CD4-positive, alpha-beta T cell treated with Interleukin-10 for 1 hour (primary cell): ENCODE results near the gene CYP46A1.

Experiments
- DNase-seq: peaks from one replicate; pipeline ENCODE4 v3.0.0-alpha.2; 2020

CYP46A1 gene

GRCh38 chr14:99731547-99732435, 47.7 kb downstream of the CYP46A1 start:
- DNase-seq = no peak

- no peak for DNase-seq
Observed at GRCh38 chr14:99732436-99733210, 48.5 kb downstream of the CYP46A1 start.

GRCh38 chr14:99733211-99733539, 49.1 kb downstream of the CYP46A1 start:
- DNase-seq = no peak

- no peak for DNase-seq
Observed at GRCh38 chr14:99733540-99734405, 49.7 kb downstream of the CYP46A1 start.

DNA sequence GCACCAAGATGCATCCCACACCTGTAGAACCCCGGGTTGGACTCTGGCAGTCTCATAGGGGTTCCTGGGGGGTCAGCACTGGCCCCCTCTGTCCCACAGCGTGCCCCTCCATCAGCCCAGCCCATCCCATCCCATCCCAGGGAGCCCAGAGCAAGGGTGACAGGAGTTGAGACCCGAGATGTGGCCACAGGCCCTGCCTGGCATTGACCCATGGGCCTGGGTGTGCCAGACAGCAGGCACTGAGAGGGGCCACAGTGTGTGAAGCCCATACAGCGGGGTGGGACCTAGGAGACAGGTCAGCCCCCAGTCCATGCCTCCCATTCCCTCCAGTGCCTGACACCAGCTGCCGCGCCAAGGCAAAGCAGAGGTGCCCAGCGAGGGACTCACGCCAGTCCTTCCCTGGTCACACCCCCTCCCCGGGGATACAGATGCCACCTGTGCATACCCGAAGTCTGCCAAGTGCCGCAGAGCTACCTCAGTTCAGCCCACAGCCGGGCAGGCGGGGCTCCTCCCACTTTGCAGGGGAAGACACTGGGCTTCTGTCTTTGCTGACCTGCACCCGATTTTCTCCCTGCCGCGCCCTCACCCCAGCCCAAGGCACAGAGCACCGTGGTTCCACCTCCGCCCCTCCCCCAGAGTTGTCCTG, 50.4 kb downstream of the CYP46A1 start:
- DNase-seq = no peak

DNA sequence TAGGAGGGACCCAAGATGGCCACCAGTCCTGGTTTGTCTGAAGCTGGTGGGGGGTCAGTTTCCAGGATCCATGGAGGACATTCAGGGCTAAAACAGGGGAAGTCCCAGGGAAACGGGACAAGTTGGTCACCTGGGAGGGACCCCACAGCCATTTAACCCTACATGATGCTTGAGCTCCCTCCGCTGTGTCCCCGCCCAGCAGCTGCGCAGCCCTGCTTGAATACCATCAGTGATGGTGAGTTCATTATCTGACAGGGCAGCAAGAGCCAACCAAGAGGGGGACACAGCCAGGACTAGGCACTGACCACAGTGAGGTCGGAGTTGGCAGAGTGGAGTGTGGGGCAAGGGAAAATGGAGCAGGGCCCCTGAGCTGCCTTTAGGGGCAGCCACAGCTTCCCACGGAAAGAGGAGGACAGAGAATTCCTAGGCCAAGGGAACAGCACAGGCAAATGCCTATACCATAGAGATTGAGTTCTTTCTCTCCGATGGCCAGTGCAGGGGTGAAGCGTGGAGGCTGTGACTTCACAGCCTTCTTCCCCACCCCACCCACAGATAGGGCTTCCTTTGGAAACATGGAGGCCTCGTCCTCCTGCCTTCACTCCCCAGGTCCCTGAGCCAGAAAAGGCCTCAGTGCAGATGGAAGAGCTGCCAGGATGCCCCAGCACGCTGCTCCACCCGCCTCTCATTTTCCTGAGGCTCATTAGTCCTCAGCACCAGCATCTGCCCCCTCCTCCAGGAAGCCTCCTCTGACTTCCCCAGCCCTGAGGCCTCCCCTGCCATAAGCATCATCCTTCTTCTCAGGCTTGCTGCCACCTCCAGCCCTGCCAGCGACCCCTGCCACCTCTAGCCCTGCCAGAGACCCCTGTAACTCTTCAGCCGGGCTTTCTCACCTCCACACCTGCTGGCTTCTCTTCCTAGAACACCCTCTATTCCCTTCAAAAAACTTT, 51.4 kb downstream of the CYP46A1 start:
- no peak for DNase-seq

- DNase-seq = no peak
Observed at GRCh38 chr14:99736603-99737371, 52.7 kb downstream of the CYP46A1 start.

- no peak for DNase-seq
Observed at GRCh38 chr14:99737451-99737951, 53.4 kb downstream of the CYP46A1 start.

DNA sequence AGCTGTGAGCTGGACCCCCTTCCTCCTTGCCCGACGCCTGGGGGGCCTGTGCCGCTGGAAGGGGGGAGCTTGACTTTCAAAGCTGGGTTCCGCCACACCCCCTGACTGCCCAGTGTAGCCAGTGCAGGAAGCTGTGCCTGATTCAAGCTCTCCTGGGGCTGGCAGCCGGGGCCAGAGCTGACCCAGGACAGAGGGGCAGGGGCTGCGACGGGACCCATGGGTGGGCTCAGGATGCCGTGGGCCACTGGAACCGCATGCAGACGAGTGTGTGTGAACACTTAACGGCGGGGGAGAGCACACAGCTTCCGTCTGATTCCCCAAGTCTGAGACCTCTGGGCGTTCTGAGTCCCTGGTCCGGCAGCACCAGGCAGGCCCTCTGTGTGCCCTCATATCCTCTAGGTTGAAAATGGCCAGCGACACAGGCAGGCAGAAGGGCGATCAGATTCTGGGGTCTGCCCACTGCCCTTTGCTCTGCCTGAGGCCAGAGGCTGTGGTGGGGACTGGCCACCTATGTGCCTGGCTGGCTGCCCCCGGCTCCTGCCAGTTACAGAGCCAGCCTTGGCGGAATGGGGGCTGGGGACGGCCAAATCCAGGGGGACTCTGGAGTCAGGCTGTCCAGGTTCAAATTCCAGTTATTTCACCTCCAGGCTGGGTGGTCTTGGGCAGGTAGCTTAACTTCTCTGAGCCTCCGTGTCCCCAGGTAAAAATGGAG, 54.0 kb downstream of the CYP46A1 start:
- DNase-seq = no peak

DNA sequence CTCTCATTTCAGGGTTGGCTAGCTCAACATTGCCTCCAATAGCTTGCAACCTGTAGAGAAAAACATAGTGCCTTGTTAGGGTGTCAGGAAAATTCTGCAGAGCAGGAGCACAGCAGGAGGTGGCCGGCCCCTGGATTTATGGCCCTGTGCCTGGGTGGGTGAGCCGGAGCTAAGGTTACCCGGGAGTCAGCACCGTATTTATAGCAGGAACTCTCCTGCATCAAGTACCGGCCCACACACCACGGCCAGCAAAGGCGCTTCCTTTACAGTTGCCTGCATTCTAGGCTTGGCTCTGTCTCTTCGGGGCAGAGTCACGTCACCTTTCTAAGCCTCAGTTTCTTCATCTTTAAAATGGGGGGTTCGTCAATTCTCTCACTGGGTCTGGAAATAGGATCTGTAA, 56.3 kb downstream of the CYP46A1 start:
- DNase-seq = no peak

GRCh38 chr14:99741227-99741976, 57.3 kb downstream of the CYP46A1 start:
- DNase-seq = no peak

DNA sequence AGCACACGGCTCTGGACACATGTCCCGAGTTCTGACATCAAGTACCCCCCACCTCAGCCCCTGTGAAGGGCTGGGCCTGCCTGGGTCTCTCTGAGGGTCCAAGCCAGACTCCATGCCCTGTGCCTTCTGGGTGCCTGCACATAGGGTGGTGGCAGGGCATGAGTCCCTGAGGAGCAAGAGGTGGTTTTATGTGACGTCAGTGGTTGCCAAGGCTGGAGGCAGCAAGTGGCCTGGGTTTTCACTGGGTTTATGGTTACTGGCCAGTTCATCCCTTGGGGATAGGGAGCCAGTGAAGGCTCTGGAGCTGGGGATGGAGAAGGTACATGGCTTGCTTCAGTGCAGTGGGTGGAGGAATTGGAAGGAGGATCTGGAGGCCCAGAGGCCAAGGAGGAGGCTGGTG, 58.0 kb downstream of the CYP46A1 start:
- no peak for DNase-seq

DNA sequence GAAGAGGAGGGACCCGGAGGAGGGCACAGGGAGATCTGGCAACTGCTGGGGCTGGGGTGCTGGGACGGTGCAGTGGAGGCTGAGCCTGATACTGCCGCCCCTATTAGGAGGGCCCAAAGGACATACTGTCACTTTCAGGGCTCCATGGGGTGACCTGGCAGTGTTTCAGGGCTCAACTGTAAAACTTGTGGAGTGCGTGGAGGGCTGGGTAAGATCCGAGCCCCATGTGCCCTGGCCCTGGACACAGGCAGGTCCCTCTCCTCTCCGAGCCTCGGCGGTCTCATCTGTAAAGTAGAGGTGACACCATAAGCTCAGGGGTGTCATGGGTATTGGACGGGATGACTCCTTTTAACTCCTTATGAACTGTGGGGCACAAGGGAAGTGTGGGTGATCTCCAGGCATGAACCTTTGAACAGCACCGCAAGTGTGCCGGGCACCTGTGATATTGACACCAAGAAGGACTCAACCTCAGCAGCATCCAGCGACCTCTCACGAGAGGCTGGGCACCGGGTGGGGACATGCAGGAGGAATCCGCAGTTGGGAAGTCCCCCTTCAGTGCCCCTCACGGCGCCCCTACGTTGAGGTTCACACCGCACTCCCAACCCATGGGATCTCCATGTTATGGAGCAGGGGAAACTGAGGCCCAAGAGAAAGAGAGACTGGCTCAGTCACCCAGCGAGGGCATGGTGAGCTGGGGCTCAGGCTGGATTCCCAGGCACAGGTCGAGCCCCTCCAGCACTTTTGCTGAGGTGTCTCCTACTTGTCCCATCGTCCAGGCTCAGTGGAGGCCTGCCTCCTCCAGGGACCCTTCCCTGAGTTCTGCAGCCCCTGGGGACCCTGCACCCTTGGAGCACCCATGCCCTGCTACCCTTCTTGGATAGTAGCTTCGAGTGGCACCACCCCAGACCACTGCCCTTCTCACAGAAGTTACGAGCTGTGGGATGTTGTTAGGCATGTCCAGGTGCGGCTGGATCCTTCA, 58.7 kb downstream of the CYP46A1 start:
- DNase-seq = no peak

GRCh38 chr14:99744199-99744872, 60.2 kb downstream of the CYP46A1 start:
- no peak for DNase-seq

DNA sequence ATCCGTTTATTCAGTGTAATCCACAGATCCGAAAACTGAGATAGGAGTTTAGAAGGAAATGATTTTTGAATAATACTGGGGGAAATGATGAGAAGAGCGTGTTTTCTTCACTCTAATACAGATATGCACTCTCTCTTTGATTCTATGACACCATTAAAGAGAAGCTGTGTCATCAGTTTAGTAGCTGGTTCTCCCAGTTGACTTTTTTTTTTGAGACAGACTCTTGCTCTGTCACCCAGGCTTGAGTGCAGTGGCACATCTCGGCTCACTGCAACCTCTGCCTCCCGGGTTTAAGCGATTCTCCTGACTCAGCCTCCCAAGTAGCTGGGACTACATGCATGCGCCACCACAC, 60.8 kb downstream of the CYP46A1 start:
- DNase-seq = no peak

DNA sequence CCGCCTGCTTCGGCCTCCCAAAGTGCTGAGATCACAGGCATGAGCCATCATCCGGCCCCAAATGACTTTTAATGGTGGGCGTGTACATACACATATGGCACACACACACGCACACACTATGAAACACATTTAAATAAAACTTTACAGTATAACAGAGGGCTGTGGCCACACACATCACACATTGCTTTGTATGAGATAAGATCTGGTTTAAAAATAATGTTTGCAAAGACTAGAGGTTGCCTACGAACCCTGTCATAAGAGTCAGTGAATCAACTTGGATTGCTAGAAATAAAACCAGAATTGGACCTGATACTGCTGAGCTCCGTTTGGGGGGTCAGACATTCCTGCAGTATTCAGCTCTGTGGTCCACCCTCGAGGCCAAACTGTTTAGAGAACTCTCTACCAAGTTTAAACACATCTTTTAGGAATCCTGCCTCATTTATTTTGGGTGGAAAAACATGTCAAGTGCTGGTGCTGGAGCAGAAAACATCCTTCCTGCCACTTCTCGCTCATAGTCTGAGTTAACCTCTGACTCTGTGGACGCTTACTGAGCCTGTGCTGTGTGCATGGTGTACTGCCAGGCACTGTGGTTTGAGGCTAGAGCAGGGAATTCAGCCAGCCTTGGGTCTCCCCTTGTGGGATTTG, 61.3 kb downstream of the CYP46A1 start:
- no peak for DNase-seq

DNA sequence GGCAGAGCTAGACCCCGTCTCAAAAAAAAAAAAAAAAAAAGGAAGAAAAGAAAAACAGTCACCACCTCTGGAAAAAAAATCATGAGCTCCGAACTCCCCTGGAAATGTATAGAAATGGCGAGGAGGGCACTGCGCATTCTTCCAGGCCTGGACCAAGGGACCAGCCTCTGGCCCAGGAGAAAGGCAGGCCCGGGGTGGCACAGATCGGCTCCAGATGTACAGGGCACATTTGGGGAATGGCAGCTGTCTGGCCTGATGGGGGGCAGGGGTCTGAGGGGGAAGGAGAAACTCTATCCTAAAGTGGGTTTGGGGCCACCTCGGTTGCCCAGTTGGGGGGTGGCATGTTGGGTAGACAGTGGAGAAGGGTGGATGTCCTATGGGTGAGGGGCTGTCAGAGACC, 63.1 kb downstream of the CYP46A1 start:
- no peak for DNase-seq
